Lower lobe of right lung (tissue), 2 donors: ENCODE results near the gene AP3D1. TPM values are rescaled to one million over a fixed set of nuclear protein-coding genes. Genes with fewer than 3 reads are reported as not detected.
A peak's percentile ranks its signal among the peaks of the same experiment; 100 is the strongest.

Experiments
- ATAC-seq, 2 donors: fragments of 200-7000 bp; cut with Tn5 transposase; one replicate each; pipeline ENCODE4 v1.9.1; 2020 to 2022; ENCODE audit warnings: mild to moderate bottlenecking in 2 of 2, moderate library complexity in 2 of 2
- DNase-seq: peaks from one replicate; pipeline ENCODE4 v3.0.0-alpha.2; 2020
- H3K27ac ChIP-seq: fragments of 200-600 bp; one replicate; pipeline ENCODE4 v1.8.0; 2022
- H3K27me3 ChIP-seq: fragments of 200-600 bp; one replicate; pipeline ENCODE4 v1.8.0; 2022; ENCODE audit warnings: low read depth
- H3K36me3 ChIP-seq: fragments of 200-600 bp; one replicate; pipeline ENCODE4 v1.8.0; 2022; ENCODE audit warnings: mild to moderate bottlenecking
- H3K4me1 ChIP-seq: fragments of 200-600 bp; one replicate; pipeline ENCODE4 v1.8.0; 2022
- H3K4me3 ChIP-seq: fragments of 200-600 bp; one replicate; pipeline ENCODE4 v1.8.0; 2022; ENCODE audit warnings: mild to moderate bottlenecking
- H3K9me3 ChIP-seq: fragments of 200-600 bp; one replicate; pipeline ENCODE4 v1.8.0; 2022
- intact Hi-C: fragments of 100-400 bp; cut with DNase I; formaldehyde crosslinking; loops from one replicate; pipeline ENCODE4 v1.11.0; 2022
- total RNA-seq: library from RNA; stranded (reverse); fragmentation: NEBNext Ultra II Directional; extraction: Animal tissue kit (Norgen Biotek cat#: 25700); gene quantifications from one replicate; pipeline ENCODE4 v1.2.1, GENCODE V29; 2021
- TF ChIP-seq, protein P1 (sequence below): fragments of 200-600 bp; IDR thresholded peaks from one replicate; pipeline ENCODE4 v1.8.0; 2022; ENCODE audit warnings: antibody characterized with exemption, mild to moderate bottlenecking
- donor health status: DM: no; HTN: yes; CAD: no; lungs with severe emphysema.

The AP3D1 gene
- total RNA-seq, 1 donor from 2014 or later = 99.5 TPM

DNA sequence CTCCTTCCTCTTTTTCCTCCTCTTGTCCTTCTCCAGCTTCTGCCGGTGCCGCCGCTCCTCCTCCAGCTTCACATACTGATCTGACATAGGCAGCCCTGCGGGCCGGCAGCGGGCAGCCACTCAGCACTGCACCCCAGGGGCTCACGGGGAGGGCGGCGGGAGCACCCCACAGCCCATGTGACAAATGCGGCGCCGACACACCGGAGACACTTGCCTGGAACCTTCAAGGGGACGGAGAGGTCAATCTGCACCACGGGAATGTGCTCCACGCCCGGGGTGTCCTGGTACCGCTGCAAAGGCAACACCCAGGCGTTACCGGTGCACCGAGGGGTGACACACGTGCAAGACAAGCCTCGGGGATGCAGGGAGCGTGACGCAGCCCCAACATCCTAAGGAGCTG, 36.0 kb downstream of the AP3D1 start:
- Histone ChIP-seq H3K36me3 (peaks cover 100% of the 10 kb centered on the region), H3K27me3 (no peaks in the 10 kb centered on the region), H3K9me3 (no peaks in the 10 kb centered on the region), H3K4me3 (no peak overlapping the region), H3K27ac (no peak overlapping the region), H3K4me1 (no peaks in the 10 kb centered on the region)
- intact Hi-C loops = no loop called here
- TF ChIP-seq, protein P1, sequence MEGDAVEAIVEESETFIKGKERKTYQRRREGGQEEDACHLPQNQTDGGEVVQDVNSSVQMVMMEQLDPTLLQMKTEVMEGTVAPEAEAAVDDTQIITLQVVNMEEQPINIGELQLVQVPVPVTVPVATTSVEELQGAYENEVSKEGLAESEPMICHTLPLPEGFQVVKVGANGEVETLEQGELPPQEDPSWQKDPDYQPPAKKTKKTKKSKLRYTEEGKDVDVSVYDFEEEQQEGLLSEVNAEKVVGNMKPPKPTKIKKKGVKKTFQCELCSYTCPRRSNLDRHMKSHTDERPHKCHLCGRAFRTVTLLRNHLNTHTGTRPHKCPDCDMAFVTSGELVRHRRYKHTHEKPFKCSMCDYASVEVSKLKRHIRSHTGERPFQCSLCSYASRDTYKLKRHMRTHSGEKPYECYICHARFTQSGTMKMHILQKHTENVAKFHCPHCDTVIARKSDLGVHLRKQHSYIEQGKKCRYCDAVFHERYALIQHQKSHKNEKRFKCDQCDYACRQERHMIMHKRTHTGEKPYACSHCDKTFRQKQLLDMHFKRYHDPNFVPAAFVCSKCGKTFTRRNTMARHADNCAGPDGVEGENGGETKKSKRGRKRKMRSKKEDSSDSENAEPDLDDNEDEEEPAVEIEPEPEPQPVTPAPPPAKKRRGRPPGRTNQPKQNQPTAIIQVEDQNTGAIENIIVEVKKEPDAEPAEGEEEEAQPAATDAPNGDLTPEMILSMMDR = no peak
- ATAC-seq = no peak
- DNase-seq = peak; percentile 38

DNA sequence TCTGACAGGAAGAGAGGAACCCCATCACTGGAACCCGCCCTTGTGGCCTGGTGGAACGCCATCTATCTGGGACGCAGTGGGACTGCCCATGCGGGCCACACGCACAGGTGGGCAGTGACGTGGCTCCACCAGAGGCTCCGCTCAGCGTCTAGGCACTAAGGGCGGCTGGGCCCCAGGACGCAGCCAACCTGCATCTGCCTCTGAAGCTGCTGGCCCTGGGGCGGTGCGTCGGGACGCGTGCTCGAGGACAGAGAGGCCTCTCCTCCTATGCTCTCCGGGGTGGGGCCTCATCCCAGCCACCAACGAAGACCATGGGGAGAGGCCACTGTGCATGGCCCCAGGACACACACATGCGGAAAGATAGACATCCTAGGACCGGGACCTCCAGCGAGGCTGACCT, 36.5 kb downstream of the AP3D1 start:
- H3K4me3 ChIP-seq = no peak overlapping the region
- no peak overlapping the region for H3K27ac ChIP-seq
- H3K36me3 ChIP-seq = peaks cover 100% of the 10 kb centered on the region
- intact Hi-C loops = no loop called here
- H3K4me1 ChIP-seq = no peaks in the 10 kb centered on the region
- ATAC-seq (no peak), DNase-seq (no peak)
- H3K9me3 ChIP-seq = no peaks in the 10 kb centered on the region
- no peaks in the 10 kb centered on the region for H3K27me3 ChIP-seq
- TF ChIP-seq, protein P1 = no peak

DNA sequence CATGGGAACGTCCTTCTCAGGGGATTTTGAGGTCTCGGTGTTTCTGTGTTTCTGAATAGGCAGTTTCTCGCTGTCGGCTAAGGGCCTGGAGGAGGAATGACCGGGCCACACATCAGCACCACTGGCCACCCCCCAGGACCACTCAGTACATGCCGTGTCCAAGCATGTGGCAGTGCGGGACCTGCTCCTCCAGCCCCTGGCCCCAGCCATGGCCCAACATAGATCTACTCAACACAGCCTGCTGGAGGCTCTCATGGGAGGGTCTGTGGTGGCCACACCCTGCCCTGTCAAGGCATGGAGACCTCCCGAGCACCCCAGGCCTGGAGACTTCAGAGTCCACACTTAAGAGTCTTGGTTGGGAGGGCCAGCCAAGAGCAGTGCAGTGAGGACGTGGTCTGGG, 37.1 kb downstream of the AP3D1 start:
- ATAC-seq = no peak
- H3K4me3 ChIP-seq = no peak overlapping the region
- TF ChIP-seq, protein P1 = no peak
- no peak overlapping the region for H3K27ac ChIP-seq
- H3K36me3 ChIP-seq = peaks cover 100% of the 10 kb centered on the region
- DNase-seq = no peak
- no peaks in the 10 kb centered on the region for H3K27me3 ChIP-seq
- no peaks in the 10 kb centered on the region for H3K4me1 ChIP-seq
- no peaks in the 10 kb centered on the region for H3K9me3 ChIP-seq
- intact Hi-C loops = no loop called here

DNA sequence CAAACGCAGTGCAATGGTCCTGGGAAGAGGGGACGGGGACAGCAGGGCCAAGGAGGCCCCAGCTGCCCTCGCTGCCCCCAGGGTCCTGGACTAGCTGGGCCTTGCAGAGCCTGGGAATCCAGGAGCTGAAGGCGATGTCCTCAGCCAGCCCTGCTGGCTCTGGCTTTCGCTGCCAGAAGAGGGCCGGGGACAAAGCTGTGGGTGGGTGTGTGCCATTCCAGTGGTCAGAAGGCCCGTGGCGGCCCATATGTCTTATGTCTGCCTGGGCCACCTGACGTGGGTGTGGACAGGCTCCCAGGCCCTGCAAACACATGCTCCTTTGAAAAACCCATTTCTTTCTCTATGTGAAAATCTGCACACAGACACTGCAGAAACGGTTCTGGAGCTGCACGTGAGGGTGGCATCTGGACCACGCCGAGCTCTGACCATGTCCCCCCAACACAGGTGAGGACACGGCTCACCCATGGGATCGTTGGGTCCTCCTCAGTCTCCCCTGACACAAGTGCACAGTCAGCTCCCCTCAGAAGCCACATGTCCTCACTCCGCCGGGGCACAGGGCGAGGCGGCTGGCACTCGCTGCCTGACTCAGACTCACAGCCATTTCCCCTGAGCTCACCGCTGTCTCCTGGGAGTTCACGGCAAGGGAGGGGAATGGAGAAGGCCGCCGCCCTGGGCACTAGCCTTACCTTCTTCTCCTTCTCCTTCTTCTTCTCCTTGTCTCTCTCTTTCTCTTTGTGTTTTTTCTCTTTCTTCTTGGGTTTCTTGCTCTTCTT, 37.7 kb downstream of the AP3D1 start:
- ATAC-seq = no peak
- Histone ChIP-seq H3K27ac (no peak overlapping the region), H3K27me3 (no peaks in the 10 kb centered on the region), H3K36me3 (peaks cover 100% of the 10 kb centered on the region), H3K9me3 (no peaks in the 10 kb centered on the region), H3K4me1 (no peaks in the 10 kb centered on the region), H3K4me3 (no peak overlapping the region)
- TF ChIP-seq, protein P1 = no peak
- DNase-seq = no peak
- intact Hi-C loops = no loop called here

DNA sequence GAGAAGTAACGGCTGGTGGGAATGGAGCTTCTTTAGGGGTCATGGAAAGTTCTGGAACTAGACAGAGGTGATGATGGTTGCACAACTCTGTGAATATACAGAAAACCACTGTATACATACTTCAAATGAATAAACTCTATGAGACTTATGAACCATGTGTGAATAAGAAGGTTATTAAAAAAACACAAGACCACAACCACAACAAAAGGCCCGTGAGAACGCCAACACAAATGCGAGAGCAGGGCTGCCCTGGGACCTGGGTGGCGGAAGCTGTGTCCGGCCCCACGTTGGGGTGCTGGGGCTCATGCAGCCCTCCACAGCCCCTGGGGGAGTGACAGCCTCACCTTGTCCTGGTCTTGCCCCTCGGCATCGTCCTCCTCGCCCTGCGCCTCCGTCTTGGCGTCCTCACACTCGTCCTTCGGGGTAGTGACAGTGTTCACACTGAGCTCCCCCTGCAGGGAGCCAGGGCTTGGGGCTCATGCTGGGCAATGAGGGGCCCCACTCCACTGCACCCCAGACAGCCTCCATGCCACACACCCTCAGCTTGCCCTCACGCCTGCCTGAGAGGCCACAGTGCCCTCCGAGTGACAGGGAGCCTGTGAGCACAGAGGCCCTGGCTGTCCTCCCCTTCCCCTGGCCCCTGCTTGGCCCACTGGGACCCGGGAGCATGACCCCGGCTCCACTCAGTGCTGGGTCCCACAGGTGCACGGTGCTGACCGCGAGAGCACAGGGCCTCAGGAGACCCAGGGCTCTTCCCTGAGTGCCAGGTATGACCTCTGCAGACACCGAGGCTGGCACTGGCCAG, 38.6 kb downstream of the AP3D1 start:
- Histone ChIP-seq H3K27ac (no peak overlapping the region), H3K27me3 (no peaks in the 10 kb centered on the region), H3K4me3 (no peak overlapping the region), H3K36me3 (peaks cover 100% of the 10 kb centered on the region), H3K9me3 (no peaks in the 10 kb centered on the region), H3K4me1 (no peaks in the 10 kb centered on the region)
- TF ChIP-seq, protein P1 = no peak
- DNase-seq (no peak), ATAC-seq (no peak)
- intact Hi-C loops = no loop called here
